K562 (cell line): ENCODE results near the gene POLR3G. TPM values are rescaled to one million over a fixed set of nuclear protein-coding genes. Genes with fewer than 3 reads are reported as not detected.

Experiments
- polyA plus RNA-seq, 8 experiments: library from polyadenylated mRNA; depleted of rRNA in 4 of 8; stranded (reverse) in 5 of 8; unstranded in 3 of 8; fragments of >200 nt; fragmentation: Nextera tagmentation in 2 of 8; fragmentation: Illumina TruSeq in 1 of 8; extraction: Ambion mirVana in 2 of 8; extraction: Trizol in 1 of 8; gene quantifications; 2 replicates each; pipeline versions ENCODE4 v1.2.1 to v1.2.3, GENCODE V29; 2011 to 2014; ENCODE audit warnings: inconsistent platforms in 1 of 8, missing spikeins in 1 of 8
- total RNA-seq, 7 experiments: library from RNA; depleted of rRNA in 6 of 7; stranded (reverse); fragments of >200 nt in 6 of 7; fragmentation: Illumina TruSeq in 2 of 7; extraction: Trizol in 2 of 7; gene quantifications; 2 replicates each; pipeline versions ENCODE4 v1.2.1 to v1.2.3, GENCODE V29; 2011 to 2021; ENCODE audit warnings: low replicate concordance in 1 of 7

The POLR3G gene
- total and polyA plus RNA-seq, 9 of the 15 experiments (the other 6 are each of a cell fraction or from before 2014, with no cell fraction given): 39.0 to 111 (median 59.0) TPM

Other genes with a start within 250 kb of the POLR3G start
- 41.6 and 57.3 TPM in 2 replicates for gene CETN3, start 65.1 kb upstream of the POLR3G start, total RNA-seq (2014; rRNA removed)
- 99.4 and 121 TPM in 2 replicates for gene CETN3, start 65.1 kb upstream of the POLR3G start, total RNA-seq (2014; rRNA removed; fragmentation: Illumina TruSeq; extraction: Trizol)
- 74.5 and 82.4 TPM in 2 replicates for gene CETN3, start 65.1 kb upstream of the POLR3G start, total RNA-seq (2015; rRNA removed; fragmentation: Illumina TruSeq; extraction: Trizol)
- 42.8 and 43.3 TPM in 2 replicates for gene CETN3, start 65.1 kb upstream of the POLR3G start, total RNA-seq (2021)
- gene CETN3, start 65.1 kb upstream of the POLR3G start, polyA plus RNA-seq (2011; rRNA removed): 38.4 and 63.2 TPM in 2 replicates
- gene CETN3, start 65.1 kb upstream of the POLR3G start, polyA plus RNA-seq (2014; fragmentation: Illumina TruSeq; extraction: Trizol): 77.6 and 87.4 TPM in 2 replicates
- 10 to 100 TPM; 80.5 to 91.3 TPM for gene CETN3, start 65.1 kb upstream of the POLR3G start, polyA plus RNA-seq (2014; fragmentation: Nextera tagmentation; extraction: Ambion mirVana)
- gene CETN3, start 65.1 kb upstream of the POLR3G start, polyA plus RNA-seq (2014; rRNA removed): 109 and 113 TPM in 2 replicates
- gene MBLAC2, start 93 bp upstream of the POLR3G start, total RNA-seq (2014; rRNA removed): 7.6 and 8.2 TPM in 2 replicates
- 10.2 and 10.5 TPM in 2 replicates for gene MBLAC2, start 93 bp upstream of the POLR3G start, total RNA-seq (2014; rRNA removed; fragmentation: Illumina TruSeq; extraction: Trizol)
- 9.2 and 10.7 TPM in 2 replicates for gene MBLAC2, start 93 bp upstream of the POLR3G start, total RNA-seq (2015; rRNA removed; fragmentation: Illumina TruSeq; extraction: Trizol)
- gene MBLAC2, start 93 bp upstream of the POLR3G start, total RNA-seq (2021): 10.3 and 10.6 TPM in 2 replicates
- gene MBLAC2, start 93 bp upstream of the POLR3G start, polyA plus RNA-seq (2011; rRNA removed): 13.1 and 13.2 TPM in 2 replicates
- gene MBLAC2, start 93 bp upstream of the POLR3G start, polyA plus RNA-seq (2014; fragmentation: Illumina TruSeq; extraction: Trizol): 9.0 and 10.3 TPM in 2 replicates
- gene MBLAC2, start 93 bp upstream of the POLR3G start, polyA plus RNA-seq (2014; fragmentation: Nextera tagmentation; extraction: Ambion mirVana): 1 to 10 TPM; 2.4 to 3.2 TPM
- gene MBLAC2, start 93 bp upstream of the POLR3G start, polyA plus RNA-seq (2014; rRNA removed): 10.4 and 12.4 TPM in 2 replicates
- gene LYSMD3, start 54.7 kb downstream of the POLR3G start, total RNA-seq (2014; rRNA removed): 11.7 TPM in 2 replicates
- gene LYSMD3, start 54.7 kb downstream of the POLR3G start, total RNA-seq (2014; rRNA removed; fragmentation: Illumina TruSeq; extraction: Trizol): 23.3 and 30.3 TPM in 2 replicates
- gene LYSMD3, start 54.7 kb downstream of the POLR3G start, total RNA-seq (2015; rRNA removed; fragmentation: Illumina TruSeq; extraction: Trizol): 17.5 and 20.7 TPM in 2 replicates
- gene LYSMD3, start 54.7 kb downstream of the POLR3G start, total RNA-seq (2021): 21.1 and 21.9 TPM in 2 replicates
- gene LYSMD3, start 54.7 kb downstream of the POLR3G start, polyA plus RNA-seq (2011; rRNA removed): 35.1 and 42.3 TPM in 2 replicates
- gene LYSMD3, start 54.7 kb downstream of the POLR3G start, polyA plus RNA-seq (2014; fragmentation: Illumina TruSeq; extraction: Trizol): 21.2 and 25.0 TPM in 2 replicates
- gene LYSMD3, start 54.7 kb downstream of the POLR3G start, polyA plus RNA-seq (2014; fragmentation: Nextera tagmentation; extraction: Ambion mirVana): 10 to 100 TPM in 1 of 2 experiments, 1 to 10 TPM in 1; 9.5 to 19.2 TPM
- 16.5 and 17.6 TPM in 2 replicates for gene LYSMD3, start 54.7 kb downstream of the POLR3G start, polyA plus RNA-seq (2014; rRNA removed)
- gene ADGRV1, start 83.9 kb downstream of the POLR3G start, total RNA-seq (2014; rRNA removed): 71.6 and 75.0 TPM in 2 replicates
- gene ADGRV1, start 83.9 kb downstream of the POLR3G start, total RNA-seq (2014; rRNA removed; fragmentation: Illumina TruSeq; extraction: Trizol): 156 and 170 TPM in 2 replicates
- gene ADGRV1, start 83.9 kb downstream of the POLR3G start, total RNA-seq (2015; rRNA removed; fragmentation: Illumina TruSeq; extraction: Trizol): 101 and 111 TPM in 2 replicates
- 70.6 and 73.7 TPM in 2 replicates for gene ADGRV1, start 83.9 kb downstream of the POLR3G start, total RNA-seq (2021)
- 49.6 and 58.2 TPM in 2 replicates for gene ADGRV1, start 83.9 kb downstream of the POLR3G start, polyA plus RNA-seq (2011; rRNA removed)
- 45.6 and 47.5 TPM in 2 replicates for gene ADGRV1, start 83.9 kb downstream of the POLR3G start, polyA plus RNA-seq (2014; fragmentation: Illumina TruSeq; extraction: Trizol)
- 10 to 100 TPM; 21.7 to 24.5 TPM for gene ADGRV1, start 83.9 kb downstream of the POLR3G start, polyA plus RNA-seq (2014; fragmentation: Nextera tagmentation; extraction: Ambion mirVana)
- 50.7 and 51.8 TPM in 2 replicates for gene ADGRV1, start 83.9 kb downstream of the POLR3G start, polyA plus RNA-seq (2014; rRNA removed)